K562 (cell line): ENCODE results near the gene BSDC1. TPM values are rescaled to one million over a fixed set of nuclear protein-coding genes. Genes with fewer than 3 reads are reported as not detected.

ENCODE experiments used
- CCAR2 ChIP-seq: fragments of 200-400 bp; formaldehyde crosslinking; IDR thresholded peaks from 2 replicates; pipeline ENCODE4 v1.6.1; 2017; ENCODE audit warnings: mild to moderate bottlenecking, low read depth, low read length
- LEF1 ChIP-seq: fragments of 450-650 bp; IDR thresholded peaks from 2 replicates; pipeline ENCODE4 v1.6.1; 2016; ENCODE audit warnings: mild to moderate bottlenecking
- NFYB ChIP-seq: IDR thresholded peaks from 2 replicates; pipeline ENCODE4 v1.6.1; 2011; ENCODE audit warnings: mild to moderate bottlenecking, moderate library complexity; ENCODE audit not compliant: insufficient read length; ENCODE audit errors: extremely low read depth
- POLR2H ChIP-seq: IDR thresholded peaks from 2 replicates; pipeline ENCODE4 v1.6.1; 2016; ENCODE audit warnings: missing genetic modification characterization, low read depth, mild to moderate bottlenecking, control low read depth, missing compliant biosample characterization, moderate library complexity
- RBFOX2 ChIP-seq: fragments of 200-400 bp; formaldehyde crosslinking; IDR thresholded peaks from 2 replicates; pipeline ENCODE4 v1.6.1; 2017; ENCODE audit warnings: low read depth, mild to moderate bottlenecking, low read length, moderate library complexity
- SPI1 ChIP-seq: IDR thresholded peaks from 2 replicates; pipeline ENCODE4 v1.6.1; 2011; ENCODE audit warnings: low read depth, low read length, control low read depth, borderline replicate concordance
- SREBF1 ChIP-seq: fragments of 150-350 bp; IDR thresholded peaks from 2 replicates; pipeline ENCODE4 v1.6.1; 2014; ENCODE audit warnings: antibody characterized with exemption, low read depth, low read length, borderline replicate concordance
- STAG1 ChIP-seq: sonication (generic); formaldehyde crosslinking; IDR thresholded peaks from 2 replicates; pipeline ENCODE4 v1.5.0; 2020; ENCODE audit warnings: missing genetic modification reagents, borderline replicate concordance
- ZFP36 ChIP-seq: fragments of 150-350 bp; IDR thresholded peaks from 2 replicates; pipeline ENCODE4 v1.6.1; 2018; ENCODE audit warnings: low read length, low read depth; ENCODE audit not compliant: partially characterized antibody
- ZNF3 ChIP-seq: fragments of 250-450 bp; sonication (Bioruptor Pico); IDR thresholded peaks from 2 replicates; pipeline ENCODE4 v1.5.0; 2021; ENCODE audit warnings: mild to moderate bottlenecking, moderate library complexity
- ZNF444 ChIP-seq: fragments of 250-450 bp; sonication (Bioruptor Pico); IDR thresholded peaks from 2 replicates; pipeline ENCODE4 v1.4.0; 2020; ENCODE audit warnings: mild to moderate bottlenecking, moderate library complexity
- polyA plus RNA-seq, 8 experiments: library from polyadenylated mRNA; depleted of rRNA in 4 of 8; stranded (reverse) in 5 of 8; unstranded in 3 of 8; fragments of >200 nt; fragmentation: Nextera tagmentation in 2 of 8; fragmentation: Illumina TruSeq in 1 of 8; extraction: Ambion mirVana in 2 of 8; extraction: Trizol in 1 of 8; gene quantifications; 2 replicates each; pipeline versions ENCODE4 v1.2.1 to v1.2.3, GENCODE V29; 2011 to 2014; ENCODE audit warnings: inconsistent platforms in 1 of 8, missing spikeins in 1 of 8
- total RNA-seq, 7 experiments: library from RNA; depleted of rRNA in 6 of 7; stranded (reverse); fragments of >200 nt in 6 of 7; fragmentation: Illumina TruSeq in 2 of 7; extraction: Trizol in 2 of 7; gene quantifications; 2 replicates each; pipeline versions ENCODE4 v1.2.1 to v1.2.3, GENCODE V29; 2011 to 2021; ENCODE audit warnings: low replicate concordance in 1 of 7
- TF ChIP-seq, protein P1 (sequence below): fragments of 450-650 bp; formaldehyde crosslinking; IDR thresholded peaks from 2 replicates; pipeline ENCODE4 v1.4.0; 2020; ENCODE audit warnings: mild to moderate bottlenecking, moderate library complexity
- TF ChIP-seq, protein P2 (sequence below): IDR thresholded peaks from 2 replicates; pipeline ENCODE4 v1.6.1; 2011; ENCODE audit not compliant: insufficient read length; ENCODE audit errors: extremely low read depth
- TF ChIP-seq, protein P3 (sequence below), 2 experiments: IDR thresholded peaks; 2 replicates each; pipeline ENCODE4 v1.6.1; 2012; ENCODE audit warnings: improper control_type of control experiment in 2 of 2, low read depth in 2 of 2, low read length in 2 of 2, borderline replicate concordance in 1 of 2
- TF ChIP-seq, protein P4 (sequence below): sonication (generic); formaldehyde crosslinking; IDR thresholded peaks from 2 replicates; pipeline ENCODE4 v1.8.0; 2022; ENCODE audit warnings: mild to moderate bottlenecking, low read depth, missing genetic modification reagents
- TF ChIP-seq, protein P5 (sequence below): fragments of 250-450 bp; sonication (Bioruptor Pico); IDR thresholded peaks from 2 replicates; pipeline ENCODE4 v1.5.0; 2022; ENCODE audit warnings: mild to moderate bottlenecking
- TF ChIP-seq, protein P6 (sequence below), 2 experiments: fragments of 200-800 bp in 1 of 2; sonication (Bioruptor generic) in 1 of 2; sonication (generic) in 1 of 2; formaldehyde crosslinking in 1 of 2; IDR thresholded peaks in 1 of 2; conservative IDR thresholded peaks in 1 of 2; 2 replicates each; pipeline versions ENCODE4 v1.5.0 to v1.6.1; 2016 to 2020; ENCODE audit warnings: missing compliant biosample characterization in 1 of 2, missing genetic modification characterization in 1 of 2, missing genetic modification reagents in 1 of 2

BSDC1 gene
- total and polyA plus RNA-seq, 9 of the 15 experiments (the other 6 are each of a cell fraction or from before 2014, with no cell fraction given) = 10.2 to 96.8 (median 73.1) TPM

DNA sequence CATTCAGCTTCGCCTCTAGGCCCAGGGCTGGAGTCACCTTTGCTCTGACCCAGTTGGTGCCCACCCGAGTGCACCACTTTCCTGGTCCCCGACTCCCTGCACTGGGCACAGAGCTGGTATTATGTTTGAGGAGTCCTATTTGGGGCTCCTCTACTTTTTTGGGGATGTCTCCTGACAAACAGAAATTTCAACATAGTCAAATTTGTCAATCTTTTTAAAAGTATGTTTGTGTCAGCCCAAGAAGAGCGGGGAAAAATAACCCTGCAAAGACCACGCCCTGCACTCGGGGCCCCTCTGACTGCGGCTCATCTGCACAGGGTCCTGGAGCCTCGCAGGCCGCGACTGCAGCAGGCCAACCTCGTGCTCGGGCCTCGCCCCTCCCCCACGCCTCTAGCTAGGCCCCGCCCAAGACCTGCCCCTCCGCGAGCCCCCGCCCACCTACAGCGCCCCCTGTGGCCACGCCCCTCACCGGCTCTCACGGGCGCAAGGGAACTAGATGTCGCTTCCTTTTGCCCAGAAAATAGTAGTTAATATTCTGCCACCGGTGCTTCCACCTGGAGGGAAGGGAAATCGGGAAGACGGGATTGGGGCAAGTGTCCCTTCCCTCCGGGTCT is 43.3 kb downstream of the BSDC1 start (continued):
- TF ChIP-seq, protein P1, sequence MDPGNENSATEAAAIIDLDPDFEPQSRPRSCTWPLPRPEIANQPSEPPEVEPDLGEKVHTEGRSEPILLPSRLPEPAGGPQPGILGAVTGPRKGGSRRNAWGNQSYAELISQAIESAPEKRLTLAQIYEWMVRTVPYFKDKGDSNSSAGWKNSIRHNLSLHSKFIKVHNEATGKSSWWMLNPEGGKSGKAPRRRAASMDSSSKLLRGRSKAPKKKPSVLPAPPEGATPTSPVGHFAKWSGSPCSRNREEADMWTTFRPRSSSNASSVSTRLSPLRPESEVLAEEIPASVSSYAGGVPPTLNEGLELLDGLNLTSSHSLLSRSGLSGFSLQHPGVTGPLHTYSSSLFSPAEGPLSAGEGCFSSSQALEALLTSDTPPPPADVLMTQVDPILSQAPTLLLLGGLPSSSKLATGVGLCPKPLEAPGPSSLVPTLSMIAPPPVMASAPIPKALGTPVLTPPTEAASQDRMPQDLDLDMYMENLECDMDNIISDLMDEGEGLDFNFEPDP (CRISPR knock-in tag) = no peak
- 0 out of 2 replicates have a peak, but pooled peaks have one; percentile 58 for TF ChIP-seq ZNF444 (CRISPR knock-in tag)
- no peak for TF ChIP-seq POLR2H
- TF ChIP-seq ZNF3 = no peak
- TF ChIP-seq CCAR2 = no peak
- TF ChIP-seq, protein P2, sequence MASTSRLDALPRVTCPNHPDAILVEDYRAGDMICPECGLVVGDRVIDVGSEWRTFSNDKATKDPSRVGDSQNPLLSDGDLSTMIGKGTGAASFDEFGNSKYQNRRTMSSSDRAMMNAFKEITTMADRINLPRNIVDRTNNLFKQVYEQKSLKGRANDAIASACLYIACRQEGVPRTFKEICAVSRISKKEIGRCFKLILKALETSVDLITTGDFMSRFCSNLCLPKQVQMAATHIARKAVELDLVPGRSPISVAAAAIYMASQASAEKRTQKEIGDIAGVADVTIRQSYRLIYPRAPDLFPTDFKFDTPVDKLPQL = no peak
- no peak for TF ChIP-seq ZFP36
- TF ChIP-seq STAG1 (CRISPR knock-in tag) = no peak; the same call in 1 of the 2 replicates
- TF ChIP-seq, protein P3, sequence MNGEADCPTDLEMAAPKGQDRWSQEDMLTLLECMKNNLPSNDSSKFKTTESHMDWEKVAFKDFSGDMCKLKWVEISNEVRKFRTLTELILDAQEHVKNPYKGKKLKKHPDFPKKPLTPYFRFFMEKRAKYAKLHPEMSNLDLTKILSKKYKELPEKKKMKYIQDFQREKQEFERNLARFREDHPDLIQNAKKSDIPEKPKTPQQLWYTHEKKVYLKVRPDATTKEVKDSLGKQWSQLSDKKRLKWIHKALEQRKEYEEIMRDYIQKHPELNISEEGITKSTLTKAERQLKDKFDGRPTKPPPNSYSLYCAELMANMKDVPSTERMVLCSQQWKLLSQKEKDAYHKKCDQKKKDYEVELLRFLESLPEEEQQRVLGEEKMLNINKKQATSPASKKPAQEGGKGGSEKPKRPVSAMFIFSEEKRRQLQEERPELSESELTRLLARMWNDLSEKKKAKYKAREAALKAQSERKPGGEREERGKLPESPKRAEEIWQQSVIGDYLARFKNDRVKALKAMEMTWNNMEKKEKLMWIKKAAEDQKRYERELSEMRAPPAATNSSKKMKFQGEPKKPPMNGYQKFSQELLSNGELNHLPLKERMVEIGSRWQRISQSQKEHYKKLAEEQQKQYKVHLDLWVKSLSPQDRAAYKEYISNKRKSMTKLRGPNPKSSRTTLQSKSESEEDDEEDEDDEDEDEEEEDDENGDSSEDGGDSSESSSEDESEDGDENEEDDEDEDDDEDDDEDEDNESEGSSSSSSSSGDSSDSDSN (IDR thresholded peaks at IDR 0.05; ENCODE audit: borderline replicate concordance in 1 of 2, low read depth in 2 of 2, low read length in 2 of 2) = no peak
- TF ChIP-seq LEF1 = 0 out of 2 replicates have a peak, but pooled peaks have one; percentile 29
- TF ChIP-seq, protein P4, sequence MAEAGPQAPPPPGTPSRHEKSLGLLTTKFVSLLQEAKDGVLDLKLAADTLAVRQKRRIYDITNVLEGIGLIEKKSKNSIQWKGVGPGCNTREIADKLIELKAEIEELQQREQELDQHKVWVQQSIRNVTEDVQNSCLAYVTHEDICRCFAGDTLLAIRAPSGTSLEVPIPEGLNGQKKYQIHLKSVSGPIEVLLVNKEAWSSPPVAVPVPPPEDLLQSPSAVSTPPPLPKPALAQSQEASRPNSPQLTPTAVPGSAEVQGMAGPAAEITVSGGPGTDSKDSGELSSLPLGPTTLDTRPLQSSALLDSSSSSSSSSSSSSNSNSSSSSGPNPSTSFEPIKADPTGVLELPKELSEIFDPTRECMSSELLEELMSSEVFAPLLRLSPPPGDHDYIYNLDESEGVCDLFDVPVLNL (CRISPR knock-in tag) = no peak
- TF ChIP-seq, protein P5, sequence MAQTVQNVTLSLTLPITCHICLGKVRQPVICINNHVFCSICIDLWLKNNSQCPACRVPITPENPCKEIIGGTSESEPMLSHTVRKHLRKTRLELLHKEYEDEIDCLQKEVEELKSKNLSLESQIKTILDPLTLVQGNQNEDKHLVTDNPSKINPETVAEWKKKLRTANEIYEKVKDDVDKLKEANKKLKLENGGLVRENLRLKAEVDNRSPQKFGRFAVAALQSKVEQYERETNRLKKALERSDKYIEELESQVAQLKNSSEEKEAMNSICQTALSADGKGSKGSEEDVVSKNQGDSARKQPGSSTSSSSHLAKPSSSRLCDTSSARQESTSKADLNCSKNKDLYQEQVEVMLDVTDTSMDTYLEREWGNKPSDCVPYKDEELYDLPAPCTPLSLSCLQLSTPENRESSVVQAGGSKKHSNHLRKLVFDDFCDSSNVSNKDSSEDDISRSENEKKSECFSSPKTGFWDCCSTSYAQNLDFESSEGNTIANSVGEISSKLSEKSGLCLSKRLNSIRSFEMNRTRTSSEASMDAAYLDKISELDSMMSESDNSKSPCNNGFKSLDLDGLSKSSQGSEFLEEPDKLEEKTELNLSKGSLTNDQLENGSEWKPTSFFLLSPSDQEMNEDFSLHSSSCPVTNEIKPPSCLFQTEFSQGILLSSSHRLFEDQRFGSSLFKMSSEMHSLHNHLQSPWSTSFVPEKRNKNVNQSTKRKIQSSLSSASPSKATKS (CRISPR knock-in tag) = no peak
- no peak for TF ChIP-seq NFYB
- no peak for TF ChIP-seq SPI1
- no peak for TF ChIP-seq RBFOX2
- TF ChIP-seq SREBF1 = no peak
- TF ChIP-seq, protein P6, sequence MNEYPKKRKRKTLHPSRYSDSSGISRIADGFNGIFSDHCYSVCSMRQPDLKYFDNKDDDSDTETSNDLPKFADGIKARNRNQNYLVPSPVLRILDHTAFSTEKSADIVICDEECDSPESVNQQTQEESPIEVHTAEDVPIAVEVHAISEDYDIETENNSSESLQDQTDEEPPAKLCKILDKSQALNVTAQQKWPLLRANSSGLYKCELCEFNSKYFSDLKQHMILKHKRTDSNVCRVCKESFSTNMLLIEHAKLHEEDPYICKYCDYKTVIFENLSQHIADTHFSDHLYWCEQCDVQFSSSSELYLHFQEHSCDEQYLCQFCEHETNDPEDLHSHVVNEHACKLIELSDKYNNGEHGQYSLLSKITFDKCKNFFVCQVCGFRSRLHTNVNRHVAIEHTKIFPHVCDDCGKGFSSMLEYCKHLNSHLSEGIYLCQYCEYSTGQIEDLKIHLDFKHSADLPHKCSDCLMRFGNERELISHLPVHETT (CRISPR knock-in tag; conservative IDR thresholded peaks at IDR 0.05 in 1 of 2, IDR thresholded peaks at IDR 0.05 in 1 of 2) = peak in 1 of 2 experiments; percentile 92; a peak in 2 of 4 replicates
